HG02759 (cell line): ENCODE measurements around the gene WNT11.

Source experiments
- ATAC-seq: cut with Tn5 transposase; IDR thresholded peaks from one replicate; pipeline ENCODE4 v1.9.1; 2021; ENCODE audit warnings: mild to moderate bottlenecking, moderate library complexity; ENCODE audit not compliant: unreplicated experiment

WNT11 gene

GRCh38 chr11:76179147-76179546, 27.2 kb downstream of the WNT11 start:
- ATAC-seq, result no peak

GRCh38 chr11:76177250-76177686, 29.0 kb downstream of the WNT11 start:
- no peak for ATAC-seq

- no peak for ATAC-seq
Measured at GRCh38 chr11:76176463-76176862, 29.8 kb downstream of the WNT11 start.

GRCh38 chr11:76175783-76176182, 30.5 kb downstream of the WNT11 start:
- no peak for ATAC-seq

- ATAC-seq, result no peak
Measured at GRCh38 chr11:76174330-76174729, 32.0 kb downstream of the WNT11 start.

GRCh38 chr11:76173663-76174062, 32.6 kb downstream of the WNT11 start:
- no peak for ATAC-seq

- ATAC-seq, result no peak
Measured at GRCh38 chr11:76172583-76172982, 33.7 kb downstream of the WNT11 start.

GRCh38 chr11:76170468-76170867, 35.8 kb downstream of the WNT11 start:
- ATAC-seq, result no peak

GRCh38 chr11:76169473-76169896, 36.8 kb downstream of the WNT11 start:
- ATAC-seq, result peak; percentile 77

- ATAC-seq, result no peak
Measured at GRCh38 chr11:76167590-76167989, 38.7 kb downstream of the WNT11 start.

GRCh38 chr11:76166314-76166713, 40.0 kb downstream of the WNT11 start:
- ATAC-seq, result no peak

- ATAC-seq, result no peak
Measured at GRCh38 chr11:76164861-76165751, 41.2 kb downstream of the WNT11 start.

- ATAC-seq, result no peak
Measured at GRCh38 chr11:76164081-76164480, 42.2 kb downstream of the WNT11 start.

GRCh38 chr11:76163289-76163880, 42.9 kb downstream of the WNT11 start:
- ATAC-seq, result no peak

GRCh38 chr11:76162336-76163288, 43.7 kb downstream of the WNT11 start:
- no peak for ATAC-seq

GRCh38 chr11:76161261-76161961, 44.9 kb downstream of the WNT11 start:
- ATAC-seq, result no peak

- ATAC-seq, result no peak
Measured at GRCh38 chr11:76160856-76161255, 45.4 kb downstream of the WNT11 start.

GRCh38 chr11:76159983-76160661, 46.2 kb downstream of the WNT11 start:
- ATAC-seq, result no peak

- no peak for ATAC-seq
Measured at GRCh38 chr11:76159303-76159937, 46.9 kb downstream of the WNT11 start.
